Mucosa of rectum (tissue), 2 donors: ENCODE measurements around the gene METTL14.

Source experiments
- H3K27ac ChIP-seq, 2 donors: one replicate each; pipeline ENCODE4 v1.7.0; 2013; ENCODE audit warnings: inconsistent platforms in 2 of 2, low read depth in 2 of 2, low read length in 2 of 2
- H3K27me3 ChIP-seq, 2 donors: one replicate each; pipeline ENCODE4 v1.7.0; 2013; ENCODE audit warnings: low read length in 2 of 2; ENCODE audit not compliant: control insufficient read depth in 2 of 2, insufficient read depth in 2 of 2
- H3K36me3 ChIP-seq, 2 donors: one replicate each; pipeline ENCODE4 v1.7.0; 2013; ENCODE audit warnings: low read length in 2 of 2; ENCODE audit not compliant: control insufficient read depth in 2 of 2, insufficient read depth in 2 of 2
- H3K4me1 ChIP-seq, 2 donors: one replicate each; pipeline ENCODE4 v1.7.0; 2013; ENCODE audit warnings: low read length in 2 of 2, mild to moderate bottlenecking in 1 of 2; ENCODE audit not compliant: control insufficient read depth in 2 of 2, insufficient read depth in 2 of 2
- H3K4me3 ChIP-seq, 2 donors: one replicate each; pipeline ENCODE4 v1.7.0; 2013; ENCODE audit warnings: low read length in 2 of 2
- H3K9ac ChIP-seq, 2 donors: one replicate each; pipeline ENCODE4 v1.7.0; 2013; ENCODE audit warnings: low read length in 2 of 2, low read depth in 1 of 2, mild to moderate bottlenecking in 1 of 2
- H3K9me3 ChIP-seq, 2 donors: one replicate each; pipeline ENCODE4 v1.7.0; 2013; ENCODE audit warnings: low read length in 2 of 2; ENCODE audit not compliant: control insufficient read depth in 2 of 2
- donor health status: healthy.
- donor health status: Normal muscosa, but diverticular disease.

Gene METTL14

DNA sequence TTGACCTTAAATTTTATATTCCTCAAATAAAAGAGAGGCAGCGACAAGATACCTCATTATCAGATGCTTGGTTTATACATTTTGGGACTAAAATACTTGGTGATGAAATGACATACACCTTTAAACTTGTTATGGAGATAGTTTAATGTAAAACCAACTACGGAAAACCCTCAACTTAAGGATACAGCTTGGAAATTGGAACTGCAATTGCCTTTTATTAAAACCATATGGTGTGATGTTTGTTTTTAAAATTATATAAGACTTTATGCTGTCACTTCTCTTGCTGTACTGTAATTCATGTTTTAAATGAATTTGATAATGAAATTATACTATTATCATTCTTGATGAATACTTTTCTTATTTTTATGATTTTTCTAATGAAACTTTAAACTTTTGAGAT is 25.9 kb downstream of the METTL14 start:
- no peaks in the 10 kb centered on the region for H3K27me3 ChIP-seq
- no peaks in the 10 kb centered on the region for H3K4me1 ChIP-seq
- no peak overlapping the region for H3K9ac ChIP-seq
- H3K9me3 ChIP-seq: no peaks in the 10 kb centered on the region
- no peak overlapping the region for H3K4me3 ChIP-seq
- H3K36me3 ChIP-seq: peaks cover 19 to 22% of the 10 kb centered on the region in 2 donors
- H3K27ac ChIP-seq: no peak overlapping the region

DNA sequence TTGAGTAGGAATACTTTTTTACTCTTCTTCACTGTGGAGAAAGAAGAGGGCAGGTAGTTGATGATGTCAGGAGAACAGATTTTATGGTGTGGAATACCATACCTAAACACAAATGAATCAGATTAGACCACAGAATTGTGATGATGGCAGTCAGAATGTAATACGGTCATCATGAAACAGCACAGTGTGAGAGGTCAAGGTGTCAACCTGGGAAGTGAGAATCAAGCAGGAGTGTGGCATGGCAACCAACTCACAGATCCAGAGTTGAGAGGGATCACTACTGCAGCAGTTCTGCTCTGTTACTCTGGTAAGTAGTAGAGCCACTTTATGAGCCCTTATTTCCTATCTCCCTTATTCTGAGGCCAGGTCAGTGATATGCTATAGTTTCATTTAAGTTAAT is 27.7 kb downstream of the METTL14 start:
- Histone ChIP-seq H3K27me3 (no peaks in the 10 kb centered on the region), H3K9ac (no peak overlapping the region), H3K4me1 (no peaks in the 10 kb centered on the region), H3K4me3 (no peak overlapping the region), H3K27ac (no peak overlapping the region), H3K36me3 (peaks cover 15 to 17% of the 10 kb centered on the region in 2 donors), H3K9me3 (no peaks in the 10 kb centered on the region)

DNA sequence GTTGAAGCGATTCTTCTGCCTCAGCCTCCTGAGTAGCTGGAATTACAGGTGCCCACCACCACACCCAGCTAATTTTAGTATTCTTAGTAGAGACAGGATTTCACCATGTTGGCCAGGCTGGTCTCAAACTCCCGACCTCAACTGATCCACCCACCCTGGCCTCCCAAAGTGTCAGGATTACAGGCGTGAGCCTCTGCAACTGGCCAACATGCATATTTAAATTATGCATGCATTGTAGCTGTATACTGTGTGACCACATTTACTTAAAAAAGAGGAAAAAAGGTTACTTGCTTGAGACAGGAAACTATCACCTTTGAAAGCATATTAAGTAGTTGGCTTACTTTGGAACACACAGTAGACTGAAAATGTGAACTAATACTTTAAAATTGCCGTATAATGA is 29.5 kb downstream of the METTL14 start:
- H3K4me1 ChIP-seq: no peaks in the 10 kb centered on the region
- peaks cover 8 to 20% of the 10 kb centered on the region in 2 donors for H3K36me3 ChIP-seq
- H3K4me3 ChIP-seq: no peak overlapping the region
- no peaks in the 10 kb centered on the region for H3K9me3 ChIP-seq
- no peaks in the 10 kb centered on the region for H3K27me3 ChIP-seq
- H3K27ac ChIP-seq: no peak overlapping the region
- no peak overlapping the region for H3K9ac ChIP-seq

DNA sequence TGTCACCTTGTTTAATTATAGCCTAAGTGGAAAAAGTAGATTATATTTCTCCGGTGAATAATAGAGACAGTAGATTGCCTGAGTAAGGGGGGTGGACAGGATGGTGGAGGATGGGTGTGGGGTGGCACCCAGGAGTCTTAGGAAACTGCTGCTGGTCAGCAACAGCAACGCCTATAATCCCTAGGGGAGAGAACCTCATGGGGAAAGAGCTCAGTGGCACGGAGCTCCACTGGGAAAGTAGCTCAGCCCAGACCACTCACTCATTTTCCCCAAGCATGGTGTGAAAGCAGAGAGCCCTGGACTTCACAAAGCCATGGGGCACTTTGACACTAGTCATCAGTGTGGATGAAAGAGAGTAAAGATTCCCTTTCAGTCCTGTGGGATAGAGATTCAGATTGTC is 31.1 kb downstream of the METTL14 start:
- H3K9ac ChIP-seq: no peak overlapping the region
- no peak overlapping the region for H3K27ac ChIP-seq

DNA sequence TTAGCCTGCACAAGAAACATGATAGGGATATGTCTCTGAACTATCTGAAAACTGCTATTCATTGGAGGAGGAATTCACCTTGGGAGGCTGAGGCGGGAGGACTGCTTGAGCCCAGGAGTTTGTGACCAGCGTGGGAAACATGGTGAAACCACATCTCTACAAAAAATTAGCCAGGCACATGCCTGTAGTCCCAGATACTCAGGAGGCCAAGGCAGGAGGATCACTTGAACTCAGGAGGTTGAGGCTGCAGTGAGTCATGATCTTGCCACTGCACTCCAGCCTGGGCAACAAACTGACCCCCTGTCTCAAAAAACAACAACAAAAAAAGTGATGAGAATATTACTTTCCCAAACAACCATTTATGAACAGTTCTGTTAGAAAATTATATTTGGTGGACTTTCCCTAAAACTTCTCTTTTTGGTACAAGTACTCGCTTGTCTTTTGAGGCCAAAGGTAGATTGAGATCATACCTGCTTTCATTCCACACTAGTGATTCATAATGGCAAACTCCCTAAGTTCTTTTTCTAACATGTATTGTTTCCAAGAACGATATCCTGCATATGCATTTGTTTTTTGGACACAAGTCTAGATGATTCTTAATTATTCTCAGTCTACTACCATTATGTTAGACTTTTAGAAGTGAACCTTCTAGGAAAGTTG is 33.4 kb downstream of the METTL14 start:
- Histone ChIP-seq H3K27ac (no peak overlapping the region), H3K4me1 (no peaks in the 10 kb centered on the region), H3K4me3 (no peak overlapping the region), H3K27me3 (no peaks in the 10 kb centered on the region), H3K9ac (no peak overlapping the region), H3K9me3 (no peaks in the 10 kb centered on the region), H3K36me3 (peaks cover 5 to 17% of the 10 kb centered on the region in 2 donors)

More for the DNA sequence above, 31.1 kb downstream of the METTL14 start:
- Histone ChIP-seq H3K4me1 (no peaks in the 10 kb centered on the region), H3K36me3 (peaks cover 0 to 14% of the 10 kb centered on the region in 2 donors), H3K4me3 (no peak overlapping the region), H3K27me3 (no peaks in the 10 kb centered on the region), H3K9me3 (no peaks in the 10 kb centered on the region)

DNA sequence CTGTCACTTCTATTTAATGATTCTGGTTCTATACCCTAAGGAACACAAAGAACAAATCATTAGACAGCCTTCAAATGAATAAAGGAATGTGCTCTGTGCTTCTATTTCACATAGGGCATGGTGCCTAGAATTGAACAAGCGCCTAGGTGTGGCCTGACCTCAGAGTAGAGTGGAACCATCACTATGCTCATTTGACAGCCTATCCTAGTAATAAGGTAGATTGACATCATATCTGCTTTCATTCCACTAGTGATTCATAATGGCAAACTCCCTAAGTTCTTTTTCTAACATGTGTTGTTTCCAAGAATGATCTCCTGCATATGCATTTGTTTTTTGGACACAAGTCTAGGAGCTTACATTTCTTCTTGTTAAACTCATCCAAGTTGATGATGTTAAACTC is 36.6 kb downstream of the METTL14 start:
- Histone ChIP-seq H3K4me3 (no peak overlapping the region), H3K27me3 (no peaks in the 10 kb centered on the region), H3K4me1 (no peaks in the 10 kb centered on the region), H3K27ac (no peak overlapping the region), H3K9me3 (no peaks in the 10 kb centered on the region), H3K9ac (no peak overlapping the region), H3K36me3 (peaks cover 32 to 35% of the 10 kb centered on the region in 2 donors)

DNA sequence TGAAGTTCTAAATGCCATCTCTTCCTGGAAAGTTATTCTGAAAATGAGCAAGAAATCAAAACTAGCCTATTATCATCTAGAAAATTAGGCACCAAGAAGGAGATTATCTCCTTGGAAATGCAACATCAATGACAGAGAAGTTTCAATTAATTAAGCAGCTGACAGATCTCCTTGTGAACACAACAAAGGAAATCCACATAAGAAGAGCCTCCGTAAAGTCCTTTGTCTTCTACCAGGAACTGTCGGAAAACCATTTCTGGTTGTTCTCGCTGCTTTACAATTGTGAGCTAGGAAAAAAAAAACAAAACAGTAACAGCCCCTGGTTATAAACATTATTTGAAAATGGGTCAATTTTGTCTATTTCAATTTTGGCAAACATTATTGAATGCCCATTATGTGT is 38.2 kb downstream of the METTL14 start:
- Histone ChIP-seq H3K9ac (no peak overlapping the region), H3K27me3 (no peaks in the 10 kb centered on the region), H3K4me3 (no peak overlapping the region), H3K36me3 (peaks cover 44 to 45% of the 10 kb centered on the region in 2 donors), H3K4me1 (no peaks in the 10 kb centered on the region), H3K9me3 (no peaks in the 10 kb centered on the region), H3K27ac (no peak overlapping the region)

DNA sequence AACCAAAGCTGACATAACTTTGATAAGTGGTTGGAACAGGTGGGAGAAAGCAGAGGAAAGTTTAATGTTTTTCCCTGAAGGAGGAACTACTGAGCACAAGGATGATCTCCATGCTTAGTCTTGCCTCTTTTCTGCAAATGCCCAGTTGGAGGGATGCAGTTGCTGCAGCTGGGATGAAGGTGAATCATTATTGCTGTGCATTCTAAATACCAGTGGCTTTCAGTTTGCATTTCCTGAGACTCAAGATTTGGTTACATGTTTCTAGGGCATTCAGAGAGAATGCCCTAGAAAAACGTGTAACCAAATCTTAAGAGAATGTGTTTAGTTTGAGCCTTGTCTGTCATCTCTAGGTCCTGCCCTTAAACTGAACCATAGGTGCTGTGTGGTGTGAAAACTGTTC is 42.2 kb downstream of the METTL14 start:
- Histone ChIP-seq H3K27ac (no peak overlapping the region), H3K36me3 (peaks cover 49 to 66% of the 10 kb centered on the region in 2 donors), H3K27me3 (no peaks in the 10 kb centered on the region), H3K4me1 (no peaks in the 10 kb centered on the region), H3K9me3 (no peaks in the 10 kb centered on the region), H3K9ac (no peak overlapping the region), H3K4me3 (no peak overlapping the region)

DNA sequence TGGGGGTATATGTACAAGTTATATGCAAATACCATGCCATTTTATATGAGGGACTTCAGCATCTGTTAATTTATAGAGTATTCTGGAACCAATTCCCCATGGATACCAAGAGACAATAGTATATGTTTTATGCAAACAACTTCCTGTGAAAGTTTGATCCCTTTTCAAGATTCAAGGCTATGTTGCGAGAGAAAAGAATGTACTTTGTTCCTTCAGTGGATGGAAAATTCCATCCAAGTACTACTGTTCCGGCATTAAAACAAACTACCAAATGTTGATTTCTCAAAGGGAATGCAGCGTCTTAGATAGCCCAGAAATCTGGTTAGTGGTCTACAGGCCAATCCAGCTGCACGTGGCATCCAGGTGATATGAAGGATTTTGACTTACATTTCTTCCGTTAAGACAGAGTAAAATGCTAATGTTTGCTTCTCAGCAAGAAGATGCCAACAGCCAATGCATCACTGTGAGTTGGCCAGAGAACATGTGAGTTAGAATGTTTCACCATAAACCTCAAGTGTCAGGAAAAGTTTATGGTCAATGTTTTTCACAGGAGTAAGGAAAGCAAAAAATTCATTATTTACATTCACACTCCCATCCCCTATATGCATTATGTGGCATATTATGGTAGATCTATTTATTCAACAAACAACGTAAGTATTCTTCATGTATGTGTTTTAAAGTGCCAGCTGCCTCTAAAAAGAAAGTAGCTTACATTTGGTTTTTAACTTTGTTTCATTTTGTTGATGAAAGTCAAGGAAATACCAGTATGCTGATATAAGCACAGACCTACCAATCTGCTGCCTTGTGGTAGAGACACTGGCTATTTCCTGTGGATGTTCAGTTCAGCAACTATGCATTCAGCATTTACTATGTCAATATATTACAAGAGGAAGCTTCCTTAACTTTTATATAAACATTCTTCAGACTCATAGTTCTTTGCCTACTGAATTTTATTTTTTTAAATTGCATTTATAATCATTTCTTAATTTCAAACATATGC is 44.4 kb downstream of the METTL14 start:
- Histone ChIP-seq H3K36me3 (peaks cover 48 to 55% of the 10 kb centered on the region in 2 donors), H3K27me3 (no peaks in the 10 kb centered on the region), H3K4me3 (no peak overlapping the region), H3K9ac (no peak overlapping the region), H3K27ac (no peak overlapping the region), H3K9me3 (no peaks in the 10 kb centered on the region), H3K4me1 (no peaks in the 10 kb centered on the region)

DNA sequence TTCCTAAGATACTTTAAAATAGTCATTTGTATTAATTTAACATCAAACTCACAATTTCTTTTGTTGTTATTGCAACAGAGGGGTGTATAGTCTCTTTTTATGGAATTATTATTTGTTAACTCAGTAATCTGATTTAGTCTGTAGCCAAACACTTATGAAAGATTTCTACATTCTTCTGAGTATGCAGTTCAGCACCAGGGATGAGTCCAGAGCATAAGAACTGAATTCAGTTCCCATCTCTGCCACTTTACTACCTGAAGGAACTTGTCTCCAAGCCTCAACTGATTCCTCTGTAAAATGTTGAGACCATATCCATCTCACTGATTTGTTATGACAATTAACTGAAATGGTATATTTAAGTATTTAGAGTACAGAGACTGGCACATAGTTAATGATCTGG is 45.5 kb downstream of the METTL14 start:
- Histone ChIP-seq H3K27ac (no peak overlapping the region), H3K27me3 (no peaks in the 10 kb centered on the region), H3K9ac (no peak overlapping the region), H3K4me1 (no peaks in the 10 kb centered on the region), H3K9me3 (no peaks in the 10 kb centered on the region), H3K36me3 (peaks cover 42 to 51% of the 10 kb centered on the region in 2 donors), H3K4me3 (no peak overlapping the region)
